LNCAP (cell line): ENCODE results near the gene CENPK.

ENCODE experiments used
- TF ChIP-seq, protein P1 (sequence below): fragments of 450-650 bp; IDR thresholded peaks from 2 replicates; pipeline ENCODE4 v1.5.1; 2017; ENCODE audit warnings: mild to moderate bottlenecking

Gene CENPK

GRCh38 chr5:65563777-65564176 lies 809 bp upstream of the CENPK start:
- TF ChIP-seq, protein P1, sequence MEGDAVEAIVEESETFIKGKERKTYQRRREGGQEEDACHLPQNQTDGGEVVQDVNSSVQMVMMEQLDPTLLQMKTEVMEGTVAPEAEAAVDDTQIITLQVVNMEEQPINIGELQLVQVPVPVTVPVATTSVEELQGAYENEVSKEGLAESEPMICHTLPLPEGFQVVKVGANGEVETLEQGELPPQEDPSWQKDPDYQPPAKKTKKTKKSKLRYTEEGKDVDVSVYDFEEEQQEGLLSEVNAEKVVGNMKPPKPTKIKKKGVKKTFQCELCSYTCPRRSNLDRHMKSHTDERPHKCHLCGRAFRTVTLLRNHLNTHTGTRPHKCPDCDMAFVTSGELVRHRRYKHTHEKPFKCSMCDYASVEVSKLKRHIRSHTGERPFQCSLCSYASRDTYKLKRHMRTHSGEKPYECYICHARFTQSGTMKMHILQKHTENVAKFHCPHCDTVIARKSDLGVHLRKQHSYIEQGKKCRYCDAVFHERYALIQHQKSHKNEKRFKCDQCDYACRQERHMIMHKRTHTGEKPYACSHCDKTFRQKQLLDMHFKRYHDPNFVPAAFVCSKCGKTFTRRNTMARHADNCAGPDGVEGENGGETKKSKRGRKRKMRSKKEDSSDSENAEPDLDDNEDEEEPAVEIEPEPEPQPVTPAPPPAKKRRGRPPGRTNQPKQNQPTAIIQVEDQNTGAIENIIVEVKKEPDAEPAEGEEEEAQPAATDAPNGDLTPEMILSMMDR: no peak

GRCh38 chr5:65556718-65557117 lies 6.2 kb downstream of the CENPK start:
- TF ChIP-seq, protein P1: no peak

- TF ChIP-seq, protein P1: no peak
Observed at GRCh38 chr5:65556181-65556580, 6.8 kb downstream of the CENPK start.

GRCh38 chr5:65555287-65555686 lies 7.7 kb downstream of the CENPK start:
- TF ChIP-seq, protein P1: no peak

- TF ChIP-seq, protein P1: no peak
Observed at GRCh38 chr5:65553941-65554340, 9.0 kb downstream of the CENPK start.

GRCh38 chr5:65548281-65548680 lies 14.7 kb downstream of the CENPK start:
- TF ChIP-seq, protein P1: no peak

DNA sequence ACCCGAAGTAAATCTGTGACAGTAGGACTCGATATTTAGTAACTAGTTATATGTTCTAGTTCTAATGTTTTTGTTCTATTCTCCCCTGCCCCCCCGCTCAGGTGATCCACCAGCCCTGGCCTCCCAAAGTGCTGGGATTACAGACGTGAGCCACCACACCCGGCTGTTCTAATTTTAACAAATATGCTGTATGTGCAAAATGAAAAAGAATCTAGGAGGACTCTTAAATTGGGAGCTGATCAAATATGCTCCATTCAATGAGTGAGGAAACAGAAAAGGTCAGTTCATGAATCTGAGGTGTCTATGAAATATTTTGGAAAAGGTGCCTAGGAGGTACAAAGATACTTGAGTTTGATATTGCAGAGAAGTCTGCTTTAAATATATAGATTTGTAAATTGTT lies 16.8 kb downstream of the CENPK start:
- TF ChIP-seq, protein P1: no peak

- TF ChIP-seq, protein P1: no peak
Observed at GRCh38 chr5:65544473-65544872, 18.5 kb downstream of the CENPK start.
